Measurements from ENCODE around the gene KDR.

DNA sequence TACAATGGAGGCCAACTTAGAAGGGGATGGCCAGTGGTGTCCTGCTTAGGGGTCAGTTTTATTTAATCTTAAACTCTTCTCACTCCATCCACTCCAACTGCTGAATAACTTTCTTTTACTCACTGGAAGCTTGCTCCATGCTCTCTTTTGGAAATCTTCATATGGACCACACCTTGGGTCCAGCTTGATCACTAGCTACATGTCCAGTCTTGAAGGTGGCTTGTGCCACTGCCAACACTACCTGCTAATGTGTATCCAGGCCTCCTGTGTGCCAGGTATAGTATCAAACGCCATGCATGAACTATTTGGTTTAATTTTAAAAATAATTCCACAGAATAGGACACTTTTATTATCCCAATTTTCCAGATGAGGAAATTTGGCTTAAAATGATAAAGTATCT, 37.0 kb upstream of the KDR start:
- TF ChIP-seq CTCF (conservative IDR thresholded peaks at IDR 0.05; ENCODE audit: low read length) (no peak), EZH2phosphoT487 (IDR thresholded peaks at IDR 0.05; ENCODE audit: borderline replicate concordance, low read depth, low read length) (no peak)

All from OCI-LY7 (cell line).